Left ventricle myocardium inferior (tissue), 1 donor: ENCODE results near the gene BACH2. TPM values are rescaled to one million over a fixed set of nuclear protein-coding genes. Genes with fewer than 3 reads are reported as not detected.

ENCODE experiments used
- DNase-seq: peaks from one replicate; pipeline ENCODE4 v3.0.0-alpha.2; 2020
- H3K27ac ChIP-seq: fragments of 200-600 bp; replicated peaks from 2 replicates; pipeline ENCODE4 v1.8.0; 2021
- H3K27me3 ChIP-seq: fragments of 200-600 bp; 2 replicates; pipeline ENCODE4 v1.8.0; 2021; ENCODE audit warnings: low read depth
- H3K36me3 ChIP-seq: fragments of 200-600 bp; 2 replicates; pipeline ENCODE4 v1.8.0; 2021
- H3K4me1 ChIP-seq: fragments of 200-600 bp; 2 replicates; pipeline ENCODE4 v1.8.0; 2021
- H3K4me3 ChIP-seq: fragments of 200-600 bp; 2 replicates; pipeline ENCODE4 v1.8.0; 2021; ENCODE audit warnings: mild to moderate bottlenecking, moderate library complexity
- H3K9me3 ChIP-seq: fragments of 200-600 bp; replicated peaks from 2 replicates; pipeline ENCODE4 v1.8.0; 2021
- CTCF ChIP-seq: fragments of 200-600 bp; IDR thresholded peaks from 2 replicates; pipeline ENCODE4 v1.8.0; 2021; ENCODE audit warnings: antibody characterized with exemption, mild to moderate bottlenecking, borderline replicate concordance
- intact Hi-C: fragments of 100-400 bp; cut with micrococcal nuclease; formaldehyde crosslinking; loops from one replicate; pipeline ENCODE4 v1.11.0; 2022
- total RNA-seq: library from RNA; stranded (reverse); fragmentation: NEBNext Ultra II Directional; extraction: Animal tissue kit (Norgen Biotek cat#: 25700); gene quantifications from one replicate; pipeline ENCODE4 v1.2.1, GENCODE V29; 2021
- donor health status: DM: no; HTN: yes; CAD: no; lungs with severe emphysema.

Gene BACH2
- total RNA-seq, 1 donor from 2014 or later: 1.5 TPM

GRCh38 chr6:90229331-90230010 is 67.2 kb downstream of the BACH2 start:
- no peaks in the 10 kb centered on the region for H3K27me3 ChIP-seq
- no peak overlapping the region for H3K4me3 ChIP-seq
- DNase-seq: no peak
- H3K4me1 ChIP-seq: peaks cover 32% of the 10 kb centered on the region
- H3K36me3 ChIP-seq: no peaks in the 10 kb centered on the region
- H3K9me3 ChIP-seq: no peaks in the 10 kb centered on the region
- intact Hi-C loops: no loop called here
- H3K27ac ChIP-seq: no peak overlapping the region
- no peak for TF ChIP-seq CTCF

GRCh38 chr6:90227673-90228072 is 69.0 kb downstream of the BACH2 start:
- intact Hi-C loops: no loop called here
- H3K9me3 ChIP-seq: peaks cover 7% of the 10 kb centered on the region
- no peak overlapping the region for H3K4me3 ChIP-seq
- peak overlapping the region; percentile 27 for H3K27ac ChIP-seq
- H3K4me1 ChIP-seq: peaks cover 32% of the 10 kb centered on the region
- no peaks in the 10 kb centered on the region for H3K27me3 ChIP-seq
- H3K36me3 ChIP-seq: no peaks in the 10 kb centered on the region
- DNase-seq: no peak
- TF ChIP-seq CTCF: no peak

- no peak for TF ChIP-seq CTCF
- intact Hi-C loops: no loop called here
- peaks cover 30% of the 10 kb centered on the region for H3K4me1 ChIP-seq
- peak overlapping the region; percentile 27 for H3K27ac ChIP-seq
- no peaks in the 10 kb centered on the region for H3K27me3 ChIP-seq
- H3K9me3 ChIP-seq: peaks cover 11% of the 10 kb centered on the region
- H3K4me3 ChIP-seq: no peak overlapping the region
- DNase-seq: peak; percentile 17
- H3K36me3 ChIP-seq: no peaks in the 10 kb centered on the region
These were observed 69.4 kb downstream of the BACH2 start for GRCh38 chr6:90227213-90227612.

- H3K4me3 ChIP-seq: no peak overlapping the region
- peaks cover 11% of the 10 kb centered on the region for H3K9me3 ChIP-seq
- peaks cover 21% of the 10 kb centered on the region for H3K4me1 ChIP-seq
- intact Hi-C loops: no loop called here
- H3K36me3 ChIP-seq: no peaks in the 10 kb centered on the region
- DNase-seq: no peak
- no peak for TF ChIP-seq CTCF
- no peaks in the 10 kb centered on the region for H3K27me3 ChIP-seq
- no peak overlapping the region for H3K27ac ChIP-seq
These were observed 70.4 kb downstream of the BACH2 start for GRCh38 chr6:90226257-90226656.

- intact Hi-C loops: no loop called here
- no peak for DNase-seq
- H3K27ac ChIP-seq: no peak overlapping the region
These were observed 72.4 kb downstream of the BACH2 start for GRCh38 chr6:90224196-90224595.

More at GRCh38 chr6:90224196-90224595, 72.4 kb downstream of the BACH2 start:
- no peaks in the 10 kb centered on the region for H3K36me3 ChIP-seq
- TF ChIP-seq CTCF: no peak
- peaks cover 11% of the 10 kb centered on the region for H3K9me3 ChIP-seq
- no peaks in the 10 kb centered on the region for H3K27me3 ChIP-seq
- peaks cover 11% of the 10 kb centered on the region for H3K4me1 ChIP-seq
- no peak overlapping the region for H3K4me3 ChIP-seq
